Glutamatergic neuron (in vitro differentiated cells): ENCODE measurements around the gene SLC20A1. TPM values are rescaled to one million over a fixed set of nuclear protein-coding genes. Genes with fewer than 3 reads are reported as not detected.
A peak's percentile ranks its signal among the peaks of the same experiment; 100 is the strongest.

ENCODE experiments used
- DNase-seq: peaks from one replicate; pipeline ENCODE4 v3.0.0; 2022
- H3K27ac Mint-ChIP-seq: one replicate; pipeline ENCODE4 v1.8.0; 2020; ENCODE audit warnings: mild to moderate bottlenecking, mixed read lengths, inconsistent platforms; ENCODE audit not compliant: unreplicated experiment
- H3K27me3 Mint-ChIP-seq: one replicate; pipeline ENCODE4 v1.8.0; 2020; ENCODE audit warnings: mild to moderate bottlenecking, moderate library complexity, mixed read lengths, inconsistent platforms; ENCODE audit not compliant: unreplicated experiment
- H3K36me3 Mint-ChIP-seq: one replicate; pipeline ENCODE4 v1.8.0; 2020; ENCODE audit warnings: mild to moderate bottlenecking, mixed read lengths, inconsistent platforms; ENCODE audit not compliant: unreplicated experiment
- H3K4me1 Mint-ChIP-seq: one replicate; pipeline ENCODE4 v1.8.0; 2020; ENCODE audit warnings: mild to moderate bottlenecking, low read depth, mixed read lengths, inconsistent platforms; ENCODE audit not compliant: unreplicated experiment
- H3K4me3 Mint-ChIP-seq: one replicate; pipeline ENCODE4 v1.8.0; 2020; ENCODE audit warnings: mild to moderate bottlenecking, mixed read lengths, inconsistent platforms; ENCODE audit not compliant: unreplicated experiment
- H3K9me3 Mint-ChIP-seq: one replicate; pipeline ENCODE4 v1.8.0; 2020; ENCODE audit warnings: mild to moderate bottlenecking, moderate library complexity, mixed read lengths, inconsistent platforms; ENCODE audit not compliant: unreplicated experiment
- CTCF ChIP-seq: fragments of 200-600 bp; sonication (generic); IDR thresholded peaks from one replicate; pipeline ENCODE4 v1.5.0; 2021; ENCODE audit not compliant: partially characterized antibody, unreplicated experiment
- total RNA-seq: library from RNA; stranded (reverse); fragmentation: NEBNext Ultra II Directional; extraction: Animal tissue kit (Norgen Biotek cat#: 25700); gene quantifications from one replicate; pipeline ENCODE4 v1.2.1, GENCODE V29; 2021; ENCODE audit not compliant: unreplicated experiment

SLC20A1 gene
- total RNA-seq, 1 donor from 2014 or later = 73.0 TPM

- DNase-seq = no peak
- H3K4me3 Mint-ChIP-seq = no peak overlapping the region
- no peak overlapping the region for H3K27ac Mint-ChIP-seq
- TF ChIP-seq CTCF = no peak
- no peaks in the 10 kb centered on the region for H3K9me3 Mint-ChIP-seq
- no peaks in the 10 kb centered on the region for H3K4me1 Mint-ChIP-seq
- H3K27me3 Mint-ChIP-seq = peaks cover 2% of the 10 kb centered on the region
- H3K36me3 Mint-ChIP-seq = no peaks in the 10 kb centered on the region
These were observed 34.9 kb downstream of the SLC20A1 start for GRCh38 chr2:112680666-112681101.

GRCh38 chr2:112682101-112682500 is 36.4 kb downstream of the SLC20A1 start:
- DNase-seq = no peak
- peaks cover 2% of the 10 kb centered on the region for H3K27me3 Mint-ChIP-seq
- no peak for TF ChIP-seq CTCF
- no peak overlapping the region for H3K27ac Mint-ChIP-seq
- no peaks in the 10 kb centered on the region for H3K9me3 Mint-ChIP-seq
- no peaks in the 10 kb centered on the region for H3K4me1 Mint-ChIP-seq
- H3K36me3 Mint-ChIP-seq = no peaks in the 10 kb centered on the region
- no peak overlapping the region for H3K4me3 Mint-ChIP-seq

GRCh38 chr2:112683550-112684414 is 38.0 kb downstream of the SLC20A1 start:
- Mint-ChIP-seq H3K4me1 (no peaks in the 10 kb centered on the region), H3K9me3 (no peaks in the 10 kb centered on the region), H3K4me3 (no peak overlapping the region), H3K36me3 (no peaks in the 10 kb centered on the region), H3K27me3 (peaks cover 2% of the 10 kb centered on the region), H3K27ac (no peak overlapping the region)
- TF ChIP-seq CTCF = no peak
- no peak for DNase-seq

- no peaks in the 10 kb centered on the region for H3K36me3 Mint-ChIP-seq
- TF ChIP-seq CTCF = no peak
- no peak for DNase-seq
- H3K9me3 Mint-ChIP-seq = no peaks in the 10 kb centered on the region
- no peaks in the 10 kb centered on the region for H3K4me1 Mint-ChIP-seq
- H3K27ac Mint-ChIP-seq = no peak overlapping the region
- H3K27me3 Mint-ChIP-seq = peaks cover under 1% of the 10 kb centered on the region
- H3K4me3 Mint-ChIP-seq = no peak overlapping the region
These were observed 38.7 kb downstream of the SLC20A1 start for GRCh38 chr2:112684415-112684775.

GRCh38 chr2:112685271-112685884 is 39.6 kb downstream of the SLC20A1 start:
- no peaks in the 10 kb centered on the region for H3K4me1 Mint-ChIP-seq
- no peak overlapping the region for H3K4me3 Mint-ChIP-seq
- H3K36me3 Mint-ChIP-seq = no peaks in the 10 kb centered on the region
- H3K27ac Mint-ChIP-seq = no peak overlapping the region
- no peak for DNase-seq
- peak; percentile 52 for TF ChIP-seq CTCF
- no peaks in the 10 kb centered on the region for H3K27me3 Mint-ChIP-seq
- H3K9me3 Mint-ChIP-seq = no peaks in the 10 kb centered on the region
